ENCODE data around the gene ATP8A1.

ATP8A1 gene

GRCh38 chr4:42417550-42417949 lies 239.4 kb downstream of the ATP8A1 start:
- no peak for DNase-seq (ENCODE audit: low read depth in 1 of 2, low spot score in 1 of 2)

GRCh38 chr4:42416017-42416416 lies 240.9 kb downstream of the ATP8A1 start:
- no peak for DNase-seq (ENCODE audit: low read depth in 1 of 2, low spot score in 1 of 2)

GRCh38 chr4:42415281-42415680 lies 241.6 kb downstream of the ATP8A1 start:
- DNase-seq (ENCODE audit: low read depth in 1 of 2, low spot score in 1 of 2) = no peak

GRCh38 chr4:42412251-42412650 lies 244.7 kb downstream of the ATP8A1 start:
- DNase-seq (ENCODE audit: low read depth in 1 of 2, low spot score in 1 of 2) = no peak

- DNase-seq (ENCODE audit: low read depth in 1 of 2, low spot score in 1 of 2) = no peak
These were observed 245.1 kb downstream of the ATP8A1 start for GRCh38 chr4:42411803-42412202.

GRCh38 chr4:42410446-42410845 lies 246.5 kb downstream of the ATP8A1 start:
- DNase-seq (ENCODE audit: low read depth in 1 of 2, low spot score in 1 of 2) = no peak

GRCh38 chr4:42404001-42404400 lies 252.9 kb downstream of the ATP8A1 start:
- no peak for DNase-seq (ENCODE audit: low read depth in 1 of 2, low spot score in 1 of 2)

GRCh38 chr4:42401171-42401570 lies 255.7 kb downstream of the ATP8A1 start:
- DNase-seq (ENCODE audit: low read depth in 1 of 2, low spot score in 1 of 2) = no peak

- DNase-seq (ENCODE audit: low read depth in 1 of 2, low spot score in 1 of 2) = no peak
These were observed 257.5 kb downstream of the ATP8A1 start for GRCh38 chr4:42399393-42399792.

GRCh38 chr4:42398871-42399331 lies 258.0 kb downstream of the ATP8A1 start:
- no peak for DNase-seq (ENCODE audit: low read depth in 1 of 2, low spot score in 1 of 2)

- no peak for DNase-seq (ENCODE audit: low read depth in 1 of 2, low spot score in 1 of 2)
These were observed 258.6 kb downstream of the ATP8A1 start for GRCh38 chr4:42398171-42398870.

GRCh38 chr4:42397635-42398170 lies 259.2 kb downstream of the ATP8A1 start:
- DNase-seq (ENCODE audit: low read depth in 1 of 2, low spot score in 1 of 2) = no peak

GRCh38 chr4:42396752-42397634 lies 259.9 kb downstream of the ATP8A1 start, which contains the start of gene SHISA3:
SHISA3 (plus strand) TSS chr4:42397488; CDS start chr4:42398057, 569 bp downstream.
- DNase-seq (ENCODE audit: low read depth in 1 of 2, low spot score in 1 of 2) = no peak

GRCh38 chr4:42396361-42396751 lies 260.5 kb downstream of the ATP8A1 start:
- DNase-seq (ENCODE audit: low read depth in 1 of 2, low spot score in 1 of 2) = no peak

GRCh38 chr4:42395595-42395994 lies 261.3 kb downstream of the ATP8A1 start:
- no peak for DNase-seq (ENCODE audit: low read depth in 1 of 2, low spot score in 1 of 2)

GRCh38 chr4:42392436-42392835 lies 264.5 kb downstream of the ATP8A1 start:
- no peak for DNase-seq (ENCODE audit: low read depth in 1 of 2, low spot score in 1 of 2)

GRCh38 chr4:42391981-42392380 lies 264.9 kb downstream of the ATP8A1 start:
- no peak for DNase-seq (ENCODE audit: low read depth in 1 of 2, low spot score in 1 of 2)

- DNase-seq (ENCODE audit: low read depth in 1 of 2, low spot score in 1 of 2) = no peak
These were observed 265.6 kb downstream of the ATP8A1 start for GRCh38 chr4:42391355-42391664.

- no peak for DNase-seq (ENCODE audit: low read depth in 1 of 2, low spot score in 1 of 2)
These were observed 266.1 kb downstream of the ATP8A1 start for GRCh38 chr4:42390622-42391354.

GRCh38 chr4:42385516-42385915 lies 271.4 kb downstream of the ATP8A1 start:
- no peak for DNase-seq (ENCODE audit: low read depth in 1 of 2, low spot score in 1 of 2)

- DNase-seq (ENCODE audit: low read depth in 1 of 2, low spot score in 1 of 2) = no peak
These were observed 275.2 kb downstream of the ATP8A1 start for GRCh38 chr4:42381666-42382065.
